ENCODE results near the gene RASSF8.
"Not testable (repeated sequence)": the region's sequence is repeated elsewhere in the genome, so short reads cannot be mapped to it uniquely, and the experiment has no call there.

The RASSF8 gene

DNA sequence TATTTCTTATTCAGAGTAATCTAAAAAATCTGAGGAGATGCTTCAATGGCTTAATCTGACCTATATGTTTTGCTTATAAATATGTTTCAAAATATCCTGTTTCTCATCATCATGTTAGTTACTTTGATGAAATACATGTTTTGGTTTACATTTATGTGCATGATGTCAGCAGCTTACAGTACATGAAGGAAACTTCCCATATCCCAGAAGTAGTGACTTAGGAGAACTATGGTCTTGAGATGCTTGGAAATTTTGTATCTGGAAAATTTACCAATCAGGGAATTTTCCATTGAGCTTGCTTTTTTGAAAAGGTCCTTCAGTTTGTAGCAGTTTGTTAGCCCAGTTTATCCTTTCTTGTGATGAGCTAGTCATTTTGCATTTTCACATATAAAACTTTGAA, 73.3 kb downstream of the RASSF8 start:
- no peak for DNase-seq

DNA sequence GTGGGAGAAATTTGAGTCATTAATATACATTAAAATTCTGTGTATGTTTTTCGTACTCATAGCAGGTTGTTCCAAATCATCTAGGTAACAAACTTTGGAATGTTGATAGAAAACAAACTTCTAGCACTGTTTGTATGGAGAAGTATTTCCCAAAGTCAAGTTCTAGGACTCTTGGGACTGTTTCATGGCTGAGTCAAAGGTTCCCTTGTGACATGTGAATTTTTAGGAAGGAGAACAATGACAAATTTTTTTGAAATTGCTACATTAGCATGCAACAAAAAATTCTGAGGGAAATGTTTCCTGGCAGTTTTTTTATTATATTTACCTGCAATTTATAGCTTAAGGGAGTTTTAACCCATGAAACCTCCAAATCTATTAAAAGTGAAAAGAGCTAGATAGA, 73.8 kb downstream of the RASSF8 start:
- DNase-seq = no peak

DNA sequence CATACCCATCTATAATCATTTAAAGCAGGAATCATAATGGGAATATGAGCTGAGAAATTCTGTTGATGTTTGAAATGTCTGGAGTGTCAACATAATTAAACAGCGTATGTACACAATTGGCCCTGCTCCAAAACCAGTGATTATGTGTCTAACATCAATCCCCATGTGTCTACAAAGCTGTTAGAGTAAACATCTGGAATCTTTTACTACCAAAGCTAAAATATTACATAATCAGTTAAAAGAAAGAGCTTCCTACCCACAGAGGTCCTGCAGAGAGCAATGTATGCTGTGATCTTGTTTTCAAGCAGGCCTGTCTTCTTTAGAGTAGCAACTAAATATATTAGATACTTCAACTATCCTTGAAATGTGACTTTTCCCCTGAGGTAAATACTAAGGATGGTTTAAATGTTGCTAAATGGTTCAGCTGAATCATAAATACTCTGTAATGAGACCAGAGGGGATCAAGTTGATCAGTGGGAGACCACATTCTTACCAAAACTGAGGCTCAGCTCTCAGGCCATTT, 74.3 kb downstream of the RASSF8 start:
- DNase-seq = peak; percentile 90

DNA sequence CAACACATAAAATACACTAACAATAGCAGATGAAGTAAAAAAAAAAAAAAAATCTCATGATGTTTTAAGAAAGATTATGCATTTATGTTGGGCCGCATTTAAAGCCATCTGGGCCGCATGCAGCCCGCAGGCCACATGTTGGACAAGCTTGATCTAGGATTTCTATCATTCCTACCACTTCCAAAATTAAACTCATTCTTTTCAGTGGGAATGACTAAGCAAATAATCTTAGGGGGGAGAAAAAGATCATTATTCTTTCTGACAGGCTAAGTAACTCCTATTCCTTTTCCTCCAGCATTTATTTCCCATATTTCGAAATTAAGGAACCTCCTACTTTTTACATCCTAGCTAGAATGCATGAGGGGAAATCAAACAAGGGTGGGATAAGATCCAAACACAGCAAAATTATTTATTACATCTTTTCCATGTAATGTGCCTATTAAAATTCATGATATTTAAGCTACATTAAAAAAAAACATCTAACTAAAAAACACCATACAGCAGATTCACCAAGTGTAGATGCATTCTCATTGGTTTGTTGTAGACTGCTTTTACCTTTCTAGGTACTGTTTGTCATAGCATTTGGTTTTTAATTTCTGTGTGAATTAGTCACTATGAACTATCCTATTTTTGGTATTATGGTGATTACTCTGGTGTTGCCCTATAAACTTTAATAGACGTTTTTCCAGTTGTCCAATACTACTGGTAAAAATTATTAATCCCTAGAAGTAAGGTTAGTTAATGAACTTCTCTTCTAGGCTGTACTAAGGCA, 76.1 kb downstream of the RASSF8 start:
- DNase-seq = peak; percentile 82

DNA sequence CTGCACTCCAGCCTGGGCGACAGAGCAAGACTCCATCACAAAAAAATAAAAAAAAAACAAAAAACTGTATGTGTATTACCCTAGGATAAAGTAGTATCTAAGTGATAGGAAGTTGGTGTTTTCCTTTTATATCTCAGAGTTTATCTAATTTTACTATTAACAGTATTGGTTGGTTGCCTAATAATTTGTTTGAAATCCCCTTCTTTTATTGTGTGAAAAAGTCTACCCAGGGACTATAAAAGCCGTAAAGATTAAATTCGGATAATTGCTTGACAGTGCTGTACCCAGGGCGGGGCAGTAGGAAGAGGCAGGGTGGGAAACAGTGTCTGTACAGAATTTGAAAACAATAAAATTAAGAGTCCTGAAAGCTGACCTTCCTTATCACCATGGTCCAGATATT, 78.4 kb downstream of the RASSF8 start:
- no peak for DNase-seq

DNA sequence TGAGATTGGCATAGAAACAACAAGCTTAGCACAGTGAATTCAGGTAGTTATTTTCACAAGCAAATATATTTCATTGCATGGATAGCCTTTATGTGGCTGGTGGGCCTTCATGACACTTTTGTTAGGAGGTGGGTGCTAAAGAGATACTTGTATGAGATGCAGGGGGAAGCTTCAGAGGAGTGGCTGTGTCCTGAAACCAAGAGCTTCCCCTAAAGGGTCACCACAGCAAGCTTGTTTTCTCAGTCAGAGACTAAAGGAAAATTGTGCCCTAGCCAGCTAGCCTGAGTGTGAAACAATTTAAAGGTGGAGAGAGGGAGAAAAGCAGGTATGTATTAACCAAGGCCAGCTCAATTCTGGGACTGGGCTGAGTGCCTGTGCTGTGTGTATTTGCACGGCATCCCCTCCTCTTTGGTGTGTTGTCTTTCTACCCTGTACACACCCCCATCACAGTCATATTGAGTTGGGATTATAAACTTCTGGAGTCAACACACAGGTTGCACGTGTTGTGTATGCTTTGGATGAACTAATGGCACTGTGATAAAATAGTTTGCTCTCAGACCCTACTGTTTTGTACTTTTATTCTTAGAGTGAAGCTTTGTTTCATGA, 79.2 kb downstream of the RASSF8 start:
- no peak for DNase-seq

DNA sequence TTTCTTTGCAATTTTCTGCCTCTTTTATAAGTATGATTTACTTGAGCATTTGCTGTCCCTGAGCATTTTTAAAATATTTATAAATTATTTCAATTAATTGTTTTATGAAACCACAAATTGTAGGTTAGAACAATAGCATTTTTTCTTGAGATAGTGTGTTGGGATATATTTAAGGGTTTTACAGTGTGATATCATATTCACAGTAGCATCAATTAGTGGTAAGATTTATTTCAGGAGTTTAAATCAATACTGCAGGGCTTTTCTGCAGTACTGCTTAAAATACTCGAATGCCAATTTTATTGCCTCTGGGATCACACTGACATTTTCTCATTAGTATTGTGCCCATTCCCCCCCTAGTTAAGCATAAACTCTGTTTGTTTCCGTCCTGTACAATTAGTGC, 84.2 kb downstream of the RASSF8 start:
- no peak for DNase-seq

DNA sequence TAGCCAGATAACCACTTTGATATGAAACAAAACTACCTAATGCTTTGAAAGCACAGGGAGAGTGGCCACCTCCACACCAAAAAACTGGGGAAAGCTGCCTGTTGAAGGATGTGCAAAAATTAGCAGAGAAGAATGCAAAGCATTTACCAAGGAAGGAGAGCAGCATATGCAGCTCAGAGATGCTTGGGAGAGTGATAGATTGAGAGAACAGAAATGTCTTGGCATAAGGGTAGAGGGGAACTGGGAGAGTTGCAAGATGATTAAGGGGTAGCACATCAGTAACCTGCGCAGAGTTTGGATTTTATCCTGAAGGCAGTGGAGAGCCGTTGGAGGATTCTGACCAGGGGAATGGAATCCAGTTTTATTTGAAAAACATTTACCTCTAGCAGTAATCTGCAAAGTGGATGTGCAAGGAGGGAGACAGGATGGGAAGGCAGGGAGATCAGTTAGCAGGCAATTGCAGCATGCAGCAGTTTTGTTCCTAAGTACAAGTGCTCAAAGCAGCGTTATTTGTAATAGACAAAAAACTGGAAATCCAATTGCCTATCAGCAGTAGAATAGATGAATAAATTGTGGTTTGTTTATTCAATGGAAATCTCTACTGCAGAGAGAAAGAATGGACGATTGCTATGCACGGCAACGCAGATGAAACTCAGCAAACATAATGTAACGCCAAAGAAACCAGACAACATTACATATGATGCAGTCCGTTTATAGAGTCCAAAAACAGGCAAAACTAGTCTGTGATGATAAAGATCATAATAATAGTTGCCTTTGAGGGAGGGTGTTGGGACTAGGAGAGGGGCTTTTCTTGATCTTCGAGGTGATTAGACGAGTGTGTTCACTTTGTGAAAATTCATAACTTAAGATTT, 84.9 kb downstream of the RASSF8 start:
- no peak for DNase-seq

DNA sequence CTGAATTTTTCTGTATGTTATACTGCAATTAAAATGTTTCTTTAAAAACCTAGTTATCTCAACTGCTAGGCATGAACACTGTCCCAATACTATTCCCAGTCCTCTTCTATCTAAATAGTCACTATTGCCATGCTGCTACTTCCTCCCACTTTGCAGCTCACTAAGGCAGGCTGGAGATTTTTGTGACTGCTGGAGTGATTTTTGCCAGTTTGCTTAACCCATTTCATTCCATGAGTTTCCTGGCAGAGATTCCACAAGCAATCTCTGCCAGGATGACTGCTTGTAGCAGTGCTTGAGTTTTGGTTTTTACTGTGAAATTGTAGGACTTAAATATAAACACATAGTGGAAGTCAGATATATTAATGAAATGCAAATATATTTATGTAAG, 85.5 kb downstream of the RASSF8 start:
- peak; percentile 37 for DNase-seq

DNA sequence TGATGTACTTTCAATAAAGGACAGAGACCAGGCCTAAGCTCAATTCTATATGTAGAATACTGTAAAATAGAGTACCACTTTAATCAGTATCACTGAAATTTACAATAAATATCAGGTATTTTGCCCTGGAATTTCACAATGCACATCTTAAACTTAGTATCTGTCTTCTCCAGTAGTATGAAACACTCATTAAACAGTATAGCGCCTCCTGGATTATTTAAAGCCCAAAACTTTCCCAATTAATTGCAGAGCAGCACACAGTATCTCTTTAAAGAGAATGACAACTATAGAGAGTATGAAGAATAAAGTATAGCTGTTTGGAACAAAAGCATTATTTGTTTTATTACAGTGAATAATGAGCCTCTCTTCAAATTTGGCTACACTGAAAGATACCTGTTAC, 86.1 kb downstream of the RASSF8 start:
- DNase-seq = no peak

DNA sequence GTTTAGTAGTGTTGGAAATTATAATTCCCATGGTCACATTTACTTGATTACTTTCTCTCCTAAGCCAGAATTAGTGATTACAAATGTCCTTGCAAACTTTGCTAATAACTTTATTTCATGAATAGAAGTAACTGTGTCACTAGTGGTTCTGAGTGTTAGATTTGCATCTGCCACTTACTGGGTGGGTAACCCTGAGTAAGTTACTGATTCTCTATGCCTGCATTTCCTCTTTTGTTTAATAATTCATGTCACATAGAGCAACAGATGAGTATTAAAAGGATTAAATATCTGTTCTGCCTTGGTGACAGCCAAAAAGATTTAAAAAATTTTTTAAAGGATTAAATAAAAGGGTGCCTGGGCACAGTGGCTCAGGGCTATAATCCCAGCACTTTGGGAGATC, 87.7 kb downstream of the RASSF8 start:
- DNase-seq = no peak

DNA sequence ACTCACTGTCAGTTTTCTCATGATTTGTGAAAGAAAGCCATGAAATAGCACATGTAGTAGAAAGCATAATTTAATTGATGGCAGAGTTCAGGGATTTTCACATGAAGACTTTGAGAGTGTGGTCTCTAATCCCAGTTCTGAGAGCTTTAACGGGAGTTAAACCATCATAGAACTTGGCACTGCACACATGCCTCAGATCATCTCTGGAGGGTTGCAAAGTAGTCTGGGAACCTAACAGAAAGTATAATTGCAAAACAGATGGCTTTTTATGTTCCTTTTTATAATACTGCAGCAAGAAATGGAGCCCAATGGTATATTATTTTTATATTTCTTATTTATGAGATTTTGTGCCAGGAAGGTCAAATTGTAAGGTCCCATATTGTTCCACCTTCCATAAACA, 88.4 kb downstream of the RASSF8 start:
- no peak for DNase-seq

DNA sequence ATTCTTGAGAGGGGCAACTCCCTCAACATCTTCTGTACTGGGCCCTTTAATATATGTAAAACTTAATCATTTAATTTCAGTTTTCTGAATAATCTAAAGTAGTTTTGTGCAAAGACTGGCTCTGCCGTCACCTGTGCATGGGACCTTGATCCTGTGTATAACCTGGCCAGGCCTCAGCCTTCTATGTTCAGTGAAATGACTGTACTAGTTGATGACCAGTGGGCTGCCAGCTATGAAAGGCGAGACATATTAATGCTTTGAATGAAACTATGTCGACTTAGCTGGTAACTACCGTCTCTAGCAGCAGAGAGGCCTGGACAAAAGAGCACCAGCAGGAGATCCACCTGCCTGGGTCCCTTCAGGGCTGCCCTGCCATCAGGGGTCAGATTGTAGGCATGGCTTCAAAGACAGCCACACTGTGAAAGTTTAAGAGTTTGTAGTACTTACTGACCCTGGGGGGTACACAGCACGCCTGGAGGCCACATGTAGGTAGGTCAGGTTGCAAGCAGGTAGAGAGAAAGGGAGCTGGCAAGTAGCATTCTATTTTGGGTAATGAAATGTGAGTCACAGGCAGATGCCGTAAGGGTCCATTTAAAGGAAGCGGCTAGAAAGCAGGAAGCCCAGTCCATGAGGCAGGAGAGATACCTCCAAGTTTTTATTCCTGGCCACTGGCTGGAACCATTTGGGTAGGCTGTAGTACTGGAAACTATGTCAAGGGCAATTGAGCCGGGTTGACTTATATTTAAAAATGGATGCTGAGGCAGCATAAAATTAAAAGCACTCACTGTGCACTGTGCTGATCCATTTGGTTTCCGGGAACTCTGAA, 89.1 kb downstream of the RASSF8 start:
- no peak for DNase-seq

DNA sequence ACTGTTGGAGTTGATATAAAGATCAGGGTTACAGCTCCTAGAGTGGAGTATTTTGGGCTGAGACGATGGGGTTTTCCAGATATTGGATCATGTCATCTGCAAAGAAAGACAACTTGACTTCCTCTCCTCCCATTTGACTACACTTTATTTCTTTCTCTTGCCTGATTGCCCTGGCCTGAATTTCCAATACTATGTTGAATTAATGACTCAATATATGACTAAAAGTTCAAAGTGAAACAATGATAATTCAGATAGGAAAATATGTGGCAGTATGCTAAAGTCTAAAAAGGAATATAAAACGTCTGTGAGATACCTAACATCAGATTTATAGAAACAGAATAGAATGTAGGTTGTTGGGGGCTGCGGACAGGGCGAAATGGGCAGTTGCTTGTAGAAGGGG, 94.2 kb downstream of the RASSF8 start:
- DNase-seq = no peak

DNA sequence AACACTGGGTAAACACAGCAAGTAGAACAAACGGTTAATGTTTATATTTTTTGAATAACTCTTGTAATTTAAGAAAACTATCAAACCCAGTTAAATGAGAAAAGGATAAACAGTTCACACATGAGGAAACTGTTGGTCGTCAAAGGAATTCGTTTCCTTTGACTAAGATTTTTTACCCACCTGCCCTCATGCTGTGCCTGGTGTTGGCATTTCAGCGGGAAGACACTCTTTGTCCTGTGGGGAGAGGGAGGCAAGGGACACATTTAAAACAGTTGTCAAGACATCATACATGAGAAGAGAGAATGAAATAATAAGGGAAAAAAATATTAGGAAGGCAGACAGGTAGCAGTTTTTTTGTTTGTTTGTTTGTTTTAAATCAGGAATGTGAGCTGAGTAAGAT, 95.9 kb downstream of the RASSF8 start:
- no peak for DNase-seq

DNA sequence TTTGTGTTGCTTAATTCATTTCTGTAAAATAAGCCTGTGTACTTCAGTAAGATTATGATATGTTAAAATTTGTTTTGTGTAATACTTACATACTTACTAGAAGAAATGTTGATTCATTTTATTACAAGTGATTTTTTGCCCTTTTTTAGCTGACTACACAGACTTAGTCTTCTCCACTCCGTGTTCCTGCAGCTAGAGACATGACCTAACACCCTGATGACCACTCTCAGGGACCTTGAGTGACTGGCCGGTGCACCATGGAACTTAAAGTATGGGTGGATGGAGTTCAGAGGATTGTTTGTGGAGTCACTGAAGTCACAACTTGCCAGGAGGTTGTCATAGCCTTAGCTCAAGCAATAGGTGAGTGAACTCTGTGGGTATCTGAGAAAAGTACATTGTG, 96.6 kb downstream of the RASSF8 start:
- no peak for DNase-seq

DNA sequence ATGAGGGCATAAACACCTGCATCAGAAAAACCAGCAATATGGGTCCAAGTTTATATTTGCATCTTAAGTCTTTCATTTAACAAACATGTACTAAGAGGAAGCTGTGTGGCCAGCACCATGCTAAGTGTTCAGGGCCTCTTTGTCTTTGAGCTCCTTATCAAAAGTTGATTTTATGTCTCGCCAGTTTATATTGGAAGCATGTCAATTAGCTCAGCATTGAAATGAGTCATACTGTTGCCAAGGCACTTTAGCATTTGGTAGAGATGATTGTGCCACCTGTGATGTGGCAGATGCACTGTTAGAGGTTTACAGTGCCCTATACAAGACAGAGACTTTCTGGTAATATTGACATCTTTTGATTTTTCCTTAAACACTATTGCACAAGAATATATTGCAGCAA, 97.9 kb downstream of the RASSF8 start:
- no peak for DNase-seq

DNA sequence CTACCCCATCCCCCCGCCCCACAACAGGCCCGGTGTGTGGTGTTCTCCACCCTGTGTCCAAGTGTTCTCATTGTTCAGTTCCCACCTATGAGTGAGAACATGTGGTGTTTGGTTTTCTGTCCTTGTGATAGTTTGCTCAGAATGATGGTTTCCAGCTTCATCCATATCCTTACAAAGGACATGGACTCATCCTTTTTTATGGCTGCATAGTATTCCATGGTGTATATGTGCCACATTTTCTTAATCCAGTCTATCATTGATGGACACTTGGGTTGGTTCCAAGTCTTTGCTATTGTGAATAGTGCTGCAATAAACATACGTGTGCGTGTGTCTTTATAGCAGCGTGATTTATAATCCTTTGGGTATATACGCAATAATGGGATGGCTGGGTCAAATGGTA, 98.8 kb downstream of the RASSF8 start:
- not testable (repeated sequence) for DNase-seq

DNA sequence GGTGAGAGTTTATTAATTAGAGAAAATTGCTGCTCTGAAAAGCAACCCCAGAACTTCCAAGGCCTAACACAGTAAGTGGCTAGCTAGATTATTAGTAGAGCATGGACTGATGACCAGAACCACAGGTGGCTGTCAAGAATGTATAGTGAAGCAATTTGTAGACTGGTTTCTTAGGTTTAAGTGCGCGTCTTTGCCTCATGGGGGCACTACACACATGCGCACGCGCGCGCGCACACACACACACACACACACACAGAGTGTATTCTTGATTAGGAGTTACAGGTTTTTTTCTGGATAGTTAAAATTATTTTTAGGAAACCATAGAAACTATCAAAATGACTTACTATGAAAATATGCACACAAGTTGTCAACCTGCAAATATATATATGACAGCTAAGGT, 99.8 kb downstream of the RASSF8 start:
- DNase-seq = no peak

DNA sequence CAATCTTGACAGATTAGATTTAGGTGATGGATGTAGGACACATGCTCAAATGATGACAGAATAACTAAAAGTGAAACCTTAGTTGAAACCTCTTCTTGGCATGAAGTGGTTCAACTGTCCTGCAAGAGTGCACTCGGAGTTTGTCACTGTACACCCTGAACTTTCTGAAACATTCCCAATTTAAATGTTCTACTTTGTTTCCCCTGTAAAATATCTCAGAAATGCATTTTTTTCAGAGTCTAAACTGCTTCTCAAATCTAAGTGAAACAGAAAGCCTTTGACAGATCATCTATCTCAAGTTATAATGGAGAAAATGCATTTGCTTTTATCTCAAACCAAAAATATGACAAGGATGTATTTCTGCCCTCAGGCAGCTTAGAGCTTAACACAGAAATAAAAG, 100.3 kb downstream of the RASSF8 start:
- no peak for DNase-seq

DNA sequence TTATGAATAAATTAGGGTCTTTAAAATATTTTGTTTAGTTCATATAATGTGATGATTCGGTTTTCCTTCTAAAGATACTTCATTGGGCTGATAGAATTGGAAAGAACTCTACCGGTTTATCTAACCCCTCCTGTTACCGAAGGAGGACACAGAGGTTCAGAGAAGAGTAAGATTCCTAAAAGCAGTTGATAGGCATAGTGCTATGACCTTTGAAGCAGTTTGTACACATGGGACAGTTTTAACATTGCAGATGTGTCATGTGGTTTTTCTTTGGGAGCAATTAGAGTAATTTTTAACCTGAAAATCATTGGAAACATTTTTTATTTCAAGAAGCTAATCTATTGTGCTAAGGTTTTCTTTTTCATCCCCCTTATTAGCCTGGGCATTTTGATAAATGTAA, 103.5 kb downstream of the RASSF8 start:
- DNase-seq = no peak

DNA sequence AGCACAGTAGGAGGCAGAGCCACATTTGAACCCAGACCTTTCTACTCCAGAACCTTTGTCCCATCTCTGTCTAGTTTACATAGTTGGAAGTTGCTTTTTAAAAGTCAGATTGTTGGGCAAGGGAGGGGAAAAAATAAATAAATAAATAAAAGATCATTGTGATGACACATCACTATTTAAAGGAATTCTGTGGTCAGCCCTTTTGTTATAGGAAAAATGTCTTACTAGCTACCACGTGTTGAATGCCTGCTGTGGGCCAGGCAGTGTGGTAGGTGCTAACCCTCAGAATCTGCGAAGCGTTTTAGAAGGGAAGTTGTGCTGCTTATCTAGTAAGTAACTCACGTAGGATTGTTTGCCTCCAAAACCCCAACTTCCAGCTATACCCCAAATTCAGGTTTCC, 104.1 kb downstream of the RASSF8 start:
- peak; percentile 79 for DNase-seq

DNA sequence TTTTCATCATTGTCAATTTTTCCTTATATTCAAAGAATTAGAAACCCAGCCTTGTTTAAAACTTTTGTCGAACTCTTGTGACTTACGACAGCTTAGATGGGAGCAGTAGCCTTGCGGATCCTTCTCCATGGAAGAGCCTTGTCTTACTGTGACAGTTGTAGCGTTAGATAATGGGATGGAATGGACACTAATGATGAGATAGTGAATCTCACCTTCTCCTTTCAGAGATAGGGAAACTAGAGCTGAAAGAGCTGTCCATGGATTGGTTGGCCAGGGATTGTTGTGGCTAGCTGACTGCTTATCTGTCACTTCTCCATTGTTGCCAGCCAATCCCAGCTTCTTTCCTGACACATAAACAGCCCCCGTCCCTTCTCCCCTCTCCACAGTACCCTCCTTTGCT, 107.0 kb downstream of the RASSF8 start:
- DNase-seq = no peak

Measured in fibroblast of skin of right quadriceps (primary cell).